Gastrocnemius medialis (tissue), 4 donors: ENCODE data around the gene SEC23B. TPM values are rescaled to one million over a fixed set of nuclear protein-coding genes. Genes with fewer than 3 reads are reported as not detected.

Experiments used
- ATAC-seq, 2 donors: fragments of 150-250 bp; one replicate each; pipeline ENCODE4 v1.9.1; 2016
- DNase-seq, 2 donors: peaks; one replicate each; pipeline ENCODE4 v3.0.0-alpha.2; 2019
- H3K27ac ChIP-seq, 4 donors: fragments of 200-600 bp; sonication (generic); 1 replicate in 1 of 4; 2 replicates in 3 of 4; pipeline ENCODE4 v1.5.1; 2016 to 2018; ENCODE audit warnings: mild to moderate bottlenecking in 2 of 4, moderate library complexity in 1 of 4
- H3K27me3 ChIP-seq, 3 donors: fragments of 200-600 bp; sonication (generic) in 2 of 3; 1 replicate in 1 of 3; 2 replicates in 2 of 3; pipeline versions ENCODE4 v1.5.1 to v1.6.0; 2016 to 2019; ENCODE audit warnings: mild to moderate bottlenecking in 1 of 3, moderate library complexity in 1 of 3
- H3K36me3 ChIP-seq, 2 donors: fragments of 200-600 bp; sonication (generic) in 1 of 2; one replicate each; pipeline ENCODE4 v1.5.1; 2017 to 2018
- H3K4me1 ChIP-seq, 2 donors: fragments of 200-600 bp; sonication (generic) in 1 of 2; one replicate each; pipeline ENCODE4 v1.5.1; 2016 to 2017; ENCODE audit warnings: mild to moderate bottlenecking in 2 of 2
- H3K4me3 ChIP-seq, 4 donors: fragments of 200-600 bp; sonication (generic) in 3 of 4; 1 replicate in 1 of 4; 2 replicates in 3 of 4; pipeline ENCODE4 v1.5.1; 2016 to 2019; ENCODE audit warnings: mild to moderate bottlenecking in 2 of 4
- H3K9me3 ChIP-seq, 3 donors: fragments of 200-600 bp; sonication (generic) in 2 of 3; 1 replicate in 1 of 3; 2 replicates in 2 of 3; pipeline ENCODE4 v1.5.1; 2016 to 2019
- CTCF ChIP-seq, 5 experiments: fragments of 450-650 bp in 3 of 5; fragments of 200-600 bp in 2 of 5; sonication (generic) in 2 of 5; IDR thresholded peaks in 4 of 5; conservative IDR thresholded peaks in 1 of 5; 1 replicate in 4 of 5; 2 replicates in 1 of 5; pipeline ENCODE4 v1.5.1; 2016 to 2019; ENCODE audit warnings: antibody characterized with exemption in 5 of 5, mild to moderate bottlenecking in 3 of 5, moderate library complexity in 3 of 5
- POLR2A ChIP-seq, 2 donors: fragments of 450-650 bp; IDR thresholded peaks; one replicate each; pipeline ENCODE4 v1.6.1; 2017; ENCODE audit warnings: antibody characterized with exemption in 2 of 2, mild to moderate bottlenecking in 2 of 2, moderate library complexity in 2 of 2
- in situ Hi-C, 4 donors: fragments of 200-750 bp; cut with MboI; loops; one replicate each; pipeline versions ENCODE4 v1.15.0 to v1.8.0; 2017; ENCODE audit warnings: low sequenced_read_pairs in 4 of 4
- intact Hi-C: fragments of 100-400 bp; cut with DNase I; formaldehyde crosslinking; loops from one replicate; pipeline ENCODE4 v1.15.1; 2023; ENCODE audit warnings: low total_unique reads
- total RNA-seq, 4 donors: library from RNA; depleted of rRNA; stranded (reverse); fragments of >200 nt; gene quantifications; one replicate each; pipeline versions ENCODE4 v1.1.0 to v1.2.3, GENCODE V29; 2016

The SEC23B gene
- total RNA-seq, 4 donors from 2014 or later = 7.2 to 10.7 (median 8.1) TPM

DNA sequence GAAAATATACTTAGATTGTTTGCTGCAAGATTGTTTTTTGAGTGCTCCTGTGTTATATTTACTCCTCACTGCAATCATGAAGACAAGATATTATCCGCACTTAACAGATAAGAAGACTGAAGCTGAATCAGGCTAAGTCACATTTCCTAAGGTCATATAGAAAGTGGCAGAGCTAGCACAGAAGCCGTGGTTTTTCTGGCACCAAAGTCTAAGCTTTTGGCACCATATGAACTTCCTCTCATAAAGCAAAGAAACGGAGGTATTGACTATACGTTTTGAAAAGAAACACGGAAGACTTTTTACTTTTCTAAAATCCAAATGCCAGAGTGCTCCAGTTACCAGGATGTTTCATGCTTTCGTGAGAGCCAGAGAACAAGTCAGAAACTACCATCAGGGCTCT, 70.8 kb downstream of the SEC23B start:
- no peak overlapping the region for H3K27ac ChIP-seq
- in situ Hi-C loops = loop anchor here in 1 of 4 donors (25.0 kb wide), 1 partner anchor 209 kb away; no protein-coding TSS in a partner anchor
- no peak for DNase-seq

GRCh38 chr20:18580012-18580411, 72.3 kb downstream of the SEC23B start:
- TF ChIP-seq CTCF (IDR thresholded peaks at IDR 0.05 in 4 of 5, conservative IDR thresholded peaks at IDR 0.05 in 1 of 5) (no peak), POLR2A (IDR thresholded peaks at IDR 0.05) (no peak)
- Histone ChIP-seq H3K27me3 (no peaks in the 10 kb centered on the region), H3K4me1 (no peaks in the 10 kb centered on the region), H3K4me3 (no peak overlapping the region), H3K36me3 (no peaks in the 10 kb centered on the region), H3K9me3 (no peaks in the 10 kb centered on the region), H3K27ac (no peak overlapping the region)
- in situ Hi-C loops = loop anchor here in 1 of 4 donors (25.0 kb wide), 1 partner anchor 207 kb away; no protein-coding TSS in a partner anchor
- DNase-seq (no peak), ATAC-seq (no peak)
- intact Hi-C loops = no loop called here

More for the DNA sequence above, 70.8 kb downstream of the SEC23B start:
- Histone ChIP-seq H3K4me1 (no peaks in the 10 kb centered on the region), H3K9me3 (no peaks in the 10 kb centered on the region), H3K4me3 (no peak overlapping the region), H3K27me3 (no peaks in the 10 kb centered on the region), H3K36me3 (no peaks in the 10 kb centered on the region)
- no peak for TF ChIP-seq POLR2A (IDR thresholded peaks at IDR 0.05)
- intact Hi-C loops = no loop called here
- ATAC-seq = no peak

- no peak overlapping the region for H3K27ac ChIP-seq
- in situ Hi-C loops = loop anchor here in 1 of 4 donors (25.0 kb wide), 1 partner anchor 202 kb away; no protein-coding TSS in a partner anchor
- no peaks in the 10 kb centered on the region for H3K36me3 ChIP-seq
- H3K27me3 ChIP-seq = no peaks in the 10 kb centered on the region
- intact Hi-C loops = loop anchor here (5.0 kb wide), 1 partner anchor 298 kb away; the partner anchor contains the start of gene ZNF133
- H3K4me3 ChIP-seq = no peak overlapping the region
- TF ChIP-seq POLR2A (IDR thresholded peaks at IDR 0.05) (no peak), CTCF (IDR thresholded peaks at IDR 0.05 in 4 of 5, conservative IDR thresholded peaks at IDR 0.05 in 1 of 5) (no peak)
- DNase-seq (no peak), ATAC-seq (no peak)
- peaks cover 8 to 12% of the 10 kb centered on the region in 2 donors for H3K4me1 ChIP-seq
- H3K9me3 ChIP-seq = no peaks in the 10 kb centered on the region
Measured at GRCh38 chr20:18585134-18585533, 77.4 kb downstream of the SEC23B start.

DNA sequence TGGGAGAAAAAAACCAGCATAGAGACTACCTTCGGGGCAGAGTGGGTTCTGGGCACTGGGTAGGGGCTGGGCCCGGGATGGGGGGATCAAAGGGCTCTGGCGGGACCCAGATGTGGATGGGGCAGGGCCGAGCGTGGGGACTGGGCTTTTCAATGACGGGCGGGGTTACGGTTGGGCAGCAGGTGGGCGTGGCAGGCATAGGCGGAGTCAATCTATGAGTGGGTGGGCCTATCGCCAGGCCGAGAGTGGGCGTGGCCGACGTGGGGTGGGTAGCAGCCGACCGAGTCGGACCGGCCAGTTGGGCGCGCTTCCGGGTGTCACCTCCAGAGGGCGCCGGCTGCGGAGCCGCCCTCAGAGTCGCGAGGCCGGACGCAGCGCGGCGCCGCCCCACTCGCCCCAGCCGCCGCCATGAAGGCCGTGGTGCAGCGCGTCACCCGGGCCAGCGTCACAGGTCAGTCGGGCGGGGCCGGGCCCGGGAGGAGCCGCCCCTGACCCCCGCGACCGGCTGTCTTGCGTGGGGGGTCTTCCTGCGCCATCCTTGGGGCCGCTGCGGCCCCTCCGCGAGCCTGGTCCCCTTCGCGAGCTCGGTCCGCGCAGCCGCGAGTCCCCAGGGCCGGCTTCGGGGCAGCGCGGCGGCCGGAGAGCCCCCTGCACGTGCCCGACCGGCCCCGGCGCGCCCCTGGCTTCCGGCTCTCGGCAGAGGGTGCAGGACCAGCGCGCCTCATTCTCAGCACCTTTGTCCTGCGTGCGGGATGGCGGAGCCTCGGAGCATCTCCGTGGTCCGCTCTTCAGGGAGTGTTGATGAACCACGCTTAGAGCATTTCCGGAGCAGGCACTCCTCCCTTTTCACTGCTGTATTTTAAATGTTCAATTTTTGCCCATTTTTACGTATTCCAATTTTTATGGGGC, 80.2 kb downstream of the SEC23B start, which contains the start of gene DTD1:
Gene DTD1 (plus strand): TSS at position 390 of the 909 bp plus-strand sequence. CDS start 19 bp downstream, at position 409.
- peak; percentile 47 to 87 (median 72) for TF ChIP-seq CTCF (IDR thresholded peaks at IDR 0.05 in 4 of 5, conservative IDR thresholded peaks at IDR 0.05 in 1 of 5)
- TF ChIP-seq POLR2A (IDR thresholded peaks at IDR 0.05) = peak; percentile 44 to 53
- Histone ChIP-seq H3K27ac (peak within 1 kb of the TSS; percentile 45 to 76 (median 68)), H3K4me3 (peak within 1 kb of the TSS; percentile 63 to 83 (median 73)), H3K36me3 (no peaks in the 10 kb centered on the region), H3K9me3 (no peaks in the 10 kb centered on the region), H3K27me3 (no peaks in the 10 kb centered on the region), H3K4me1 (peaks cover 8 to 12% of the 10 kb centered on the region in 2 donors)
- intact Hi-C loops (loop anchor here (2.0 to 5.0 kb wide), 3 partner anchors 19 to 301 kb away; partner anchors contain the start of genes SEC23B and ZNF133), in situ Hi-C loops (loop anchor here in 1 of 4 donors (25.0 kb wide), 1 partner anchor 199 kb away; no protein-coding TSS in a partner anchor)
- DNase-seq (peak; percentile 84 to 90), ATAC-seq (peak; percentile 94 to 95)

DNA sequence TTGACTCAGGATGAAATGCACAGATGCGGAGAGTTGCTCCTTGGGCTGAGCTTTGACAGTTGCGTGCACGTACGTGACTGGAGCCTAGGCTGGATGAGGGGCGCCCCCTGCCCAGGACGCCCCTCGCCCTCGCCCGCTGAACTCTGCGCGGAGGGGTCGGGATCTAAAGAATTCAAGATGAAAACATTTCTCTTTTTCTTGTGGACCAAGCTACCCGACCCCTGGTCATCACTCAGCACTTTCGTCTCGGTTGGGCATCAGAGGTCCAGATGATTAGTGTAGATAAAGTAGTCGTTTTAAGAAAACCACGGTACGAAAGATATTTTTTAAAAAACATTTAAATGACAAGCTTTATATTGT, 80.8 kb downstream of the SEC23B start:
- H3K27ac ChIP-seq = peak overlapping the region; percentile 45 to 76 (median 68)
- H3K4me3 ChIP-seq = peak overlapping the region; percentile 63 to 83 (median 73)
- no peaks in the 10 kb centered on the region for H3K27me3 ChIP-seq
- DNase-seq (no peak), ATAC-seq (peak in 1 of 2 donors; percentile 6)
- peaks cover 8 to 12% of the 10 kb centered on the region in 2 donors for H3K4me1 ChIP-seq
- no peaks in the 10 kb centered on the region for H3K36me3 ChIP-seq
- intact Hi-C loops (loop anchor here (2.0 to 5.0 kb wide), 2 partner anchors 82 to 301 kb away; partner anchors contain the start of genes SEC23B and ZNF133), in situ Hi-C loops (loop anchor here in 1 of 4 donors (25.0 kb wide), 1 partner anchor 199 kb away; no protein-coding TSS in a partner anchor)
- no peak for TF ChIP-seq CTCF (IDR thresholded peaks at IDR 0.05 in 4 of 5, conservative IDR thresholded peaks at IDR 0.05 in 1 of 5)
- no peak for TF ChIP-seq POLR2A (IDR thresholded peaks at IDR 0.05)
- H3K9me3 ChIP-seq = no peaks in the 10 kb centered on the region
